Activated T-cell treated with anti-CD3 and anti-CD28 coated beads, Interleukin-2, amount 50 U/mL, for 72 hours (primary cell): ENCODE measurements around the gene AAR2. TPM values are rescaled to one million over a fixed set of nuclear protein-coding genes. Genes with fewer than 3 reads are reported as not detected.
A peak's percentile ranks its signal among the peaks of the same experiment; 100 is the strongest.

Experiments used
- ATAC-seq, 2 donors: fragments of 150-1000 bp; cut with Tn5 transposase; replicated peaks in 1 of 2; 2 replicates each; pipeline ENCODE4 v1.10.0; 2021; ENCODE audit warnings: moderate library complexity in 2 of 2, mild to moderate bottlenecking in 1 of 2
- DNase-seq, 2 donors: peaks; one replicate each; pipeline ENCODE4 v3.0.0; 2021 to 2022; ENCODE audit warnings: mixed read lengths in 1 of 2
- H3K27ac Mint-ChIP-seq: one replicate; pipeline ENCODE4 v1.8.0; 2022; ENCODE audit warnings: mild to moderate bottlenecking, moderate library complexity, mixed read lengths
- H3K27me3 Mint-ChIP-seq: one replicate; pipeline ENCODE4 v1.8.0; 2022; ENCODE audit warnings: low read depth, mixed read lengths
- H3K36me3 Mint-ChIP-seq, 2 donors: one replicate each; pipeline ENCODE4 v1.8.0; 2022; ENCODE audit warnings: mixed read lengths in 2 of 2, mild to moderate bottlenecking in 1 of 2; ENCODE audit not compliant: insufficient read depth in 2 of 2
- H3K4me1 Mint-ChIP-seq: one replicate; pipeline ENCODE4 v1.8.0; 2022; ENCODE audit warnings: low read depth, mixed read lengths
- H3K4me3 Mint-ChIP-seq, 2 donors: one replicate each; pipeline ENCODE4 v1.8.0; 2022; ENCODE audit warnings: mild to moderate bottlenecking in 2 of 2, mixed read lengths in 2 of 2, moderate library complexity in 2 of 2
- H3K9me3 Mint-ChIP-seq, 2 donors: one replicate each; pipeline ENCODE4 v1.8.0; 2022; ENCODE audit warnings: mixed read lengths in 2 of 2
- total RNA-seq, 2 donors: library from RNA; stranded (reverse); gene quantifications; one replicate each; pipeline ENCODE4 v1.2.3, GENCODE V29; 2022

Gene AAR2
- total RNA-seq, 2 donors from 2014 or later = 19.1 to 25.3 TPM

GRCh38 chr20:36270744-36271638 lies 34.7 kb downstream of the AAR2 start:
- Mint-ChIP-seq H3K4me3 (no peak overlapping the region), H3K9me3 (no peaks in the 10 kb centered on the region), H3K27ac (peak overlapping the region; percentile 20), H3K4me1 (no peaks in the 10 kb centered on the region), H3K27me3 (peaks cover 8% of the 10 kb centered on the region), H3K36me3 (no peaks in the 10 kb centered on the region)
- ATAC-seq = no peak
- DNase-seq = no peak

GRCh38 chr20:36271639-36272546 lies 35.6 kb downstream of the AAR2 start:
- Mint-ChIP-seq H3K9me3 (no peaks in the 10 kb centered on the region), H3K27me3 (peaks cover 8% of the 10 kb centered on the region), H3K4me3 (no peak overlapping the region), H3K27ac (no peak overlapping the region), H3K36me3 (no peaks in the 10 kb centered on the region), H3K4me1 (no peaks in the 10 kb centered on the region)
- no peak for DNase-seq
- no peak for ATAC-seq

GRCh38 chr20:36272547-36273220 lies 36.4 kb downstream of the AAR2 start:
- no peak for ATAC-seq
- no peaks in the 10 kb centered on the region for H3K9me3 Mint-ChIP-seq

GRCh38 chr20:36273414-36274180 lies 37.3 kb downstream of the AAR2 start:
- Mint-ChIP-seq H3K4me3 (no peak overlapping the region), H3K27me3 (peaks cover 8% of the 10 kb centered on the region), H3K36me3 (no peaks in the 10 kb centered on the region), H3K27ac (no peak overlapping the region), H3K9me3 (no peaks in the 10 kb centered on the region), H3K4me1 (no peaks in the 10 kb centered on the region)
- DNase-seq (peak in 1 of 2 donors; percentile 12), ATAC-seq (no peak)

More at GRCh38 chr20:36272547-36273220, 36.4 kb downstream of the AAR2 start:
- no peak for DNase-seq
- Mint-ChIP-seq H3K4me3 (no peak overlapping the region), H3K36me3 (no peaks in the 10 kb centered on the region), H3K27me3 (peaks cover 8% of the 10 kb centered on the region), H3K27ac (no peak overlapping the region), H3K4me1 (no peaks in the 10 kb centered on the region)

- no peak overlapping the region for H3K4me3 Mint-ChIP-seq
- no peak for ATAC-seq
- H3K4me1 Mint-ChIP-seq = no peaks in the 10 kb centered on the region
- no peaks in the 10 kb centered on the region for H3K36me3 Mint-ChIP-seq
- no peaks in the 10 kb centered on the region for H3K9me3 Mint-ChIP-seq
- H3K27me3 Mint-ChIP-seq = peaks cover 8% of the 10 kb centered on the region
- H3K27ac Mint-ChIP-seq = no peak overlapping the region
- DNase-seq = no peak
These were observed 38.0 kb downstream of the AAR2 start for GRCh38 chr20:36274181-36274841.

- Mint-ChIP-seq H3K4me1 (no peaks in the 10 kb centered on the region), H3K4me3 (no peak overlapping the region), H3K36me3 (no peaks in the 10 kb centered on the region), H3K9me3 (no peaks in the 10 kb centered on the region), H3K27me3 (peaks cover 8% of the 10 kb centered on the region), H3K27ac (no peak overlapping the region)
- DNase-seq (no peak), ATAC-seq (no peak)
These were observed 38.7 kb downstream of the AAR2 start for GRCh38 chr20:36275011-36275410.

GRCh38 chr20:36275441-36276189 lies 39.3 kb downstream of the AAR2 start:
- H3K27me3 Mint-ChIP-seq = peaks cover 13% of the 10 kb centered on the region
- no peaks in the 10 kb centered on the region for H3K4me1 Mint-ChIP-seq
- H3K27ac Mint-ChIP-seq = no peak overlapping the region
- ATAC-seq (no peak), DNase-seq (no peak)
- no peaks in the 10 kb centered on the region for H3K36me3 Mint-ChIP-seq
- no peaks in the 10 kb centered on the region for H3K9me3 Mint-ChIP-seq
- no peak overlapping the region for H3K4me3 Mint-ChIP-seq

- H3K36me3 Mint-ChIP-seq = no peaks in the 10 kb centered on the region
- no peaks in the 10 kb centered on the region for H3K4me1 Mint-ChIP-seq
- peaks cover 27% of the 10 kb centered on the region for H3K27me3 Mint-ChIP-seq
- no peak for ATAC-seq
- no peak overlapping the region for H3K4me3 Mint-ChIP-seq
- H3K27ac Mint-ChIP-seq = no peak overlapping the region
- no peaks in the 10 kb centered on the region for H3K9me3 Mint-ChIP-seq
- DNase-seq = no peak
These were observed 41.3 kb downstream of the AAR2 start for GRCh38 chr20:36277546-36277945.

- DNase-seq (no peak), ATAC-seq (no peak)
- Mint-ChIP-seq H3K4me3 (no peak overlapping the region), H3K36me3 (no peaks in the 10 kb centered on the region), H3K9me3 (no peaks in the 10 kb centered on the region), H3K27ac (no peak overlapping the region), H3K27me3 (peaks cover 33% of the 10 kb centered on the region), H3K4me1 (no peaks in the 10 kb centered on the region)
These were observed 43.1 kb downstream of the AAR2 start for GRCh38 chr20:36279362-36279761.

GRCh38 chr20:36279776-36280175 lies 43.5 kb downstream of the AAR2 start:
- Mint-ChIP-seq H3K4me1 (no peaks in the 10 kb centered on the region), H3K36me3 (no peaks in the 10 kb centered on the region), H3K9me3 (no peaks in the 10 kb centered on the region), H3K4me3 (no peak overlapping the region), H3K27me3 (peaks cover 33% of the 10 kb centered on the region), H3K27ac (no peak overlapping the region)
- DNase-seq (no peak), ATAC-seq (no peak)

GRCh38 chr20:36281785-36282380 lies 45.6 kb downstream of the AAR2 start:
- Mint-ChIP-seq H3K9me3 (no peaks in the 10 kb centered on the region), H3K4me1 (no peaks in the 10 kb centered on the region), H3K4me3 (no peak overlapping the region), H3K36me3 (no peaks in the 10 kb centered on the region), H3K27ac (no peak overlapping the region), H3K27me3 (peaks cover 25% of the 10 kb centered on the region)
- DNase-seq = no peak
- ATAC-seq = no peak
